ENCODE data around the gene CLMN.

CLMN gene

GRCh38 chr14:95292660-95293425 is 26.9 kb downstream of the CLMN start:
- TF ChIP-seq GABPA (IDR thresholded peaks at IDR 0.05; ENCODE audit: low read depth) (no peak), SPI1 (IDR thresholded peaks at IDR 0.05; ENCODE audit: borderline replicate concordance, low read depth) (no peak), REST (IDR thresholded peaks at IDR 0.05; ENCODE audit: insufficient replicate concordance, low read depth) (no peak), POLR2AphosphoS5 (IDR thresholded peaks at IDR 0.05; ENCODE audit: low read depth) (no peak), CTCF (IDR thresholded peaks at IDR 0.05; ENCODE audit: insufficient read depth, low read length) (no peak)
- no peak for DNase-seq (ENCODE audit: low read depth in 1 of 2, low spot score in 1 of 2)
- H3K27me3 ChIP-seq (ENCODE audit: insufficient read depth, poor library complexity, severe bottlenecking) = no peaks in the 10 kb centered on the region
- H3K27ac ChIP-seq (replicated peaks) = no peak overlapping the region
- no peak overlapping the region for H3K4me3 ChIP-seq (replicated peaks; ENCODE audit: insufficient read depth, low read length)

- no peak for TF ChIP-seq GABPA (IDR thresholded peaks at IDR 0.05; ENCODE audit: low read depth)
- TF ChIP-seq CTCF (IDR thresholded peaks at IDR 0.05; ENCODE audit: insufficient read depth, low read length) = no peak
- no peak for TF ChIP-seq REST (IDR thresholded peaks at IDR 0.05; ENCODE audit: insufficient replicate concordance, low read depth)
- no peak for TF ChIP-seq POLR2AphosphoS5 (IDR thresholded peaks at IDR 0.05; ENCODE audit: low read depth)
- no peak for TF ChIP-seq SPI1 (IDR thresholded peaks at IDR 0.05; ENCODE audit: borderline replicate concordance, low read depth)
- peak in 1 of 2 experiments; percentile 15 for DNase-seq (ENCODE audit: low read depth in 1 of 2, low spot score in 1 of 2)
- Histone ChIP-seq H3K27me3 (ENCODE audit: insufficient read depth, poor library complexity, severe bottlenecking) (no peaks in the 10 kb centered on the region), H3K4me3 (replicated peaks; ENCODE audit: insufficient read depth, low read length) (no peak overlapping the region), H3K27ac (replicated peaks) (no peak overlapping the region)
Observed at GRCh38 chr14:95291859-95292542, 27.7 kb downstream of the CLMN start.

- TF ChIP-seq SPI1 (IDR thresholded peaks at IDR 0.05; ENCODE audit: borderline replicate concordance, low read depth) = no peak
- TF ChIP-seq POLR2AphosphoS5 (IDR thresholded peaks at IDR 0.05; ENCODE audit: low read depth) = no peak
- TF ChIP-seq CTCF (IDR thresholded peaks at IDR 0.05; ENCODE audit: insufficient read depth, low read length) = no peak
- no peak for TF ChIP-seq GABPA (IDR thresholded peaks at IDR 0.05; ENCODE audit: low read depth)
- no peak for TF ChIP-seq REST (IDR thresholded peaks at IDR 0.05; ENCODE audit: insufficient replicate concordance, low read depth)
- no peak overlapping the region for H3K4me3 ChIP-seq (replicated peaks; ENCODE audit: insufficient read depth, low read length)
- no peaks in the 10 kb centered on the region for H3K27me3 ChIP-seq (ENCODE audit: insufficient read depth, poor library complexity, severe bottlenecking)
- no peak overlapping the region for H3K27ac ChIP-seq (replicated peaks)
- DNase-seq (ENCODE audit: low read depth in 1 of 2, low spot score in 1 of 2) = no peak
Observed at GRCh38 chr14:95290871-95291431, 28.8 kb downstream of the CLMN start.
